HEK293T (cell line): ENCODE data around the gene RPA3.

ENCODE experiments used
- ARNT ChIP-seq: fragments of 450-650 bp; IDR thresholded peaks from 2 replicates; pipeline ENCODE4 v1.6.1; 2017; ENCODE audit warnings: mild to moderate bottlenecking
- FOXA1 ChIP-seq: fragments of 450-650 bp; IDR thresholded peaks from 2 replicates; pipeline ENCODE4 v1.6.1; 2016; ENCODE audit warnings: mild to moderate bottlenecking
- TARDBP ChIP-seq: fragments of 450-650 bp; IDR thresholded peaks from 2 replicates; pipeline ENCODE4 v1.6.1; 2016

DNA sequence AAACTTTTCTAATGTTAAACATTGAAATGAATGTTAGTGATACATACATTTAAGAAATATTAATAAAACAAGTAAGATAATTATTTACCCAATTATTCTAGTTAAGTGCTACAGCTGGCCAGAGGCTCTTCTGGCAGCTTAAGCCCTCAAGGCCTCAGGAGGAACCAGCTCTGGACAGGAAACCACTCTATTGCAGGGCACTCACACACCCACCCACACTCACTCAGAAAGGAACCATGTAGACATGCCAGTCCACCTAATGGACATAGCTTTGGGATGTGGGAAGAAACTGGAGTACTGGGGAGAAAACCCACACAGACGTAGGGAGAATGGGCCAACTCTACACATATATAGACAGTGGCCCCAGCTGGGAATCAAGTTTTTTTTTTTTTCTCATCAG, 49.7 kb downstream of the RPA3 start:
- TF ChIP-seq FOXA1 (no peak), ARNT (no peak), TARDBP (no peak)
